PFSK-1 (cell line): Measurements from ENCODE around the gene OSCP1.

Experiments used
- POLR2AphosphoS5 ChIP-seq: IDR thresholded peaks from 2 replicates; pipeline ENCODE4 v1.6.1; 2012; ENCODE audit warnings: low read depth, mild to moderate bottlenecking, control low read depth, low read length, moderate library complexity
- REST ChIP-seq, 2 experiments: IDR thresholded peaks; 2 replicates each; pipeline versions ENCODE4 v1.6.1 to v1.8.0; 2011 to 2012; ENCODE audit warnings: low read depth in 2 of 2, low read length in 2 of 2, control low read depth in 1 of 2, inconsistent platforms in 1 of 2, mild to moderate bottlenecking in 1 of 2, moderate library complexity in 1 of 2; ENCODE audit not compliant: insufficient read depth in 1 of 2

GRCh38 chr1:36457691-36458090 is 7.4 kb upstream of the OSCP1 start:
- TF ChIP-seq REST (IDR thresholded peaks at IDR 0.05; ENCODE audit: insufficient read depth in 1 of 2, low read depth in 2 of 2, low read length in 2 of 2) (no peak), POLR2AphosphoS5 (no peak)
